ENCODE data around the gene ATP8B2.

Gene ATP8B2

DNA sequence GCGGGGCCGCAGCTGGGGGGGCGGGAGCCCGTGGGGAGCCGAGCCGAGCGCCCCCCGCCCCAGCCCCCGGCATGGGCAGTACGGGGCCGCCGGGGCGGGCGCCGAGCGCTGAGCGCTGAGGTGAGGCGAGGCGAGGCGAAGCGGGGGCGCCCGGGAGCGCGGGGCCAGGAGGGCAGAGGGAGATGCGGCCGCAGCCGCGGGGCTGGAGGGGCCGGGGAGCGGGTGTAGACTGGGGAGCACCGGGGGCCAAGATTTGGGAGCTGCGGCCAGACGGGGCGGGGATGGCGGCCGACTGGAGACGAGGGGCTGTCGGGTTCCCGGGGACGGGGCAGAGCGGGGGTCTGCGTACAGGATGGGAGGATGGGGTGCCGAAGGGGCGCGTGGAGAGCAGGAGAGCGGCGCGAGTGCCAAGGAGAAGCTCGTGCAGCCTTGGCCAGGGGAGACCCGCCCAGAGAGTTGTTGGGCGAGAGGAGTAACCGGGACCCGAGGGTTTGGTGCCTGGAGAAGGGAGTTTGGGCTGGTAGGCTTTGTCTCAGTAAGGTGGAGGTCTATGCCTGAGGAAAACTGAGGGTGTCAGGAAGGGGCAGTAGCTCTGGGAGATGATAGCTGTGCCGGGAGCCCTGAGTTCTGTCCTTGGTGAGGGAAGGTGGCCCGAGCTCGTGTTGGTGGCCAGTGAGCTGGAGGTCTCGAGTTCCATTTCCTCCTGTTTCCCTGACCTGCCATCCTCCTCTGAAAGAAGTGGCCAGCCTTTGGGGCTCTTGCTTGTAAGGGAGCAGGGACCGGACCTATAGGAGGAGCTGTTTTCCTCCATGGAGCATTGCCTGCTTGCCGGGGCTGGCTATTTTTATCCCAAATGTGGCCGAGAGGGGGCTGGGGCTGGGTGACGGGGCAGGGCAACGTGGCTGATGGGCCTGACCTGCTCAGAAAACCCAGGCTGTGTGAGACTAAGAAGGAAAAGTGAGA is 539 bp downstream of the ATP8B2 start:
- Histone ChIP-seq H3K27me3 (ENCODE audit: control insufficient read depth, insufficient read depth, low read length) (peaks cover 6% of the 10 kb centered on the region; the same call in 1 of the 2 replicates), H3K36me3 (ENCODE audit: control insufficient read depth, insufficient read depth, low read length) (peaks cover 7% of the 10 kb centered on the region), H3K4me3 (ENCODE audit: low read depth, low read length) (peak overlapping the region; percentile 86), H3K4me1 (ENCODE audit: control insufficient read depth, insufficient read depth, low read length) (peaks cover 30% of the 10 kb centered on the region), H3K9me3 (ENCODE audit: control insufficient read depth, insufficient read depth, low read length) (no peaks in the 10 kb centered on the region), H3K9ac (ENCODE audit: low read depth, low read length) (peak overlapping the region; percentile 56), H3K27ac (ENCODE audit: low read depth, low read length) (peak overlapping the region; percentile 75)

DNA sequence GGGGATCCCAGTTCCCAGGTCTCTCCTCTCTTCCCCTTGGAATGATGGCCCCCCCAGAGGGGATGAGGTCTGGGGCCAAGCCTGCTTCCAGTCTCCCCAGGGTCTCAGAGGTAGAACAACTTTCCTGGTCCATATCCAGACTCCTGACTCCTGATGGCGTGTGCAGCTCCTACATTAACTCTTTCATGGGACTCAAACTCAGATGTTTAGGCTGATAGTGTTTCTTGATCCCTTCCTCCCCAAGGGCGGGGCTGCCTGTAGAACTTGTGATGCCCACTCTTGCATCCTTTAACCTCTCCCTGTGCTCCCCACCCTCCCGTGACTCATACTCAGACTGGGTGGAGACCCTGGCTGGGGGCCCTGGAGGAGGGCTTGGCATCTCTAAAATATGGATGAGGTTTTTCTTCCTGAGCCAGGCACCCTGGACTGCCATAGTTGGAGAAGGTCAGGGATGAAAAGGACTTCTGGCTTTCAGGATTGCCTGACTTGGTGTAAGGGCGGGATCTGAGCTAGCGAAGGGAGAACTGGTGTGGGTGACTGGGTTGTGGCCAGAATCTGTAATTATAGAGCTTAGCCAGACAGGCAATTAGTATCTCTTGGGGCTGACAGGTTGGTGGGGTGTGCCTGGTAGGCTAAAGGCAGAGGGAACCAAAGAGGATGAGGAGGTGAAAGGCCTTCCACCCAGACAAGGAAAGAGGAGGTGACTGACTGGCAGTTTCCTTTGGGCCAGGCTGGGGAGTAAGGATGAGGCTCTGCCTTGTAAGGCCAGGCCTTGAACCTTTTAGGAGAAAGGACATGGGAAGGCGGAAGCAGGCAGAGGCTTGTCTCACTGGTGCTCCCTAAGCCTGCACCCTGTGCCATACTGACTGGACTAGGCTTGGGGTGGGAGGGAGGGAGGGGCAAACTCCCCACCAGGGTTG is 1.5 kb downstream of the ATP8B2 start:
- Histone ChIP-seq H3K27me3 (ENCODE audit: control insufficient read depth, insufficient read depth, low read length) (peaks cover 6% of the 10 kb centered on the region; the same call in 1 of the 2 replicates), H3K4me1 (ENCODE audit: control insufficient read depth, insufficient read depth, low read length) (peaks cover 30% of the 10 kb centered on the region), H3K36me3 (ENCODE audit: control insufficient read depth, insufficient read depth, low read length) (peaks cover 16% of the 10 kb centered on the region), H3K27ac (ENCODE audit: low read depth, low read length) (peak overlapping the region; percentile 75), H3K9me3 (ENCODE audit: control insufficient read depth, insufficient read depth, low read length) (no peaks in the 10 kb centered on the region), H3K4me3 (ENCODE audit: low read depth, low read length) (peak overlapping the region; percentile 86), H3K9ac (ENCODE audit: low read depth, low read length) (no peak overlapping the region)

DNA sequence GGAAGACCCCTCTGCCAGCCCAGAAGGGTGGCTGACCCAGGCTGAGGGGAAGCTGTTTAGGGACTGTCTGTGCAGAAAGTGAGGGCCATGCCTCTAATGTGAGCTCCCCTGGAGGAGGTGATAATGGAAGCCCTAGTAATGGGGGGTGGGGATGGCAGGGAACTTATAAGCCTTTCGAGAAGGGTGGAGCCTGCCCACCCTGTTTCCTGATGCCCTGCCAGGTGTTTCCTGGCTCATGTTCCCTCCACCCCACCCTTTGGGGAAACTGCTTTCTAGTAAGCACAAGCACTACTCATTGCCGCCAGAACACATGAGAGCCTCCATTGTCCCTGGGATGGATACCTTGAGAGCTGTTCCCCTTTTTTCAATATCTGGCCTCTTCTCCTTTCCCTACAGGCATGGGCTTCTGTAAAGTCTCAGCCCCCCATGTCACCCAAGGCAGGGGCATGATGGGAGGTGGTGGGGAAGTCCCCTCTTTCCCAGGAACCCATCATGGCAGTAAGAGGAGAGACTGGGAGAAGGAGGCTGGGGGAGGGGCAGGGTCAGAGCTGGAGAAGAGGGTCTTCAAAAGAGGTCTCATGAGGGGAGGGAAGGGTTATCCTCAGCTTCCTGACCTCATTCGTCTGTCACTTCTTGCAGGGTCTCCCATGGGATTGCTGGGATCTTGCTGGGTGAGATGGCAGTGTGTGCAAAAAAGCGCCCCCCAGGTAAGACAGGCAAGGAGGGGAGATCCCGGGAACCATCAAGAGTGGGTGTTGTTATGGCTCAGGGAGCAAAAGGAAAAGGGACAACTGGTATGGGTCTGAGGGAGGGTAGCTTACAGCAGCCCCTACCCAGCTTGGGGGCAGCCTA is 2.4 kb downstream of the ATP8B2 start:
- Histone ChIP-seq H3K27ac (ENCODE audit: low read depth, low read length) (no peak overlapping the region), H3K4me3 (ENCODE audit: low read depth, low read length) (peak overlapping the region; percentile 63), H3K9ac (ENCODE audit: low read depth, low read length) (no peak overlapping the region), H3K4me1 (ENCODE audit: control insufficient read depth, insufficient read depth, low read length) (peaks cover 30% of the 10 kb centered on the region), H3K9me3 (ENCODE audit: control insufficient read depth, insufficient read depth, low read length) (no peaks in the 10 kb centered on the region), H3K27me3 (ENCODE audit: control insufficient read depth, insufficient read depth, low read length) (peaks cover 6% of the 10 kb centered on the region; the same call in 1 of the 2 replicates), H3K36me3 (ENCODE audit: control insufficient read depth, insufficient read depth, low read length) (peaks cover 25% of the 10 kb centered on the region)

GRCh38 chr1:154328318-154329151 is 3.2 kb downstream of the ATP8B2 start:
- peaks cover 30% of the 10 kb centered on the region for H3K4me1 ChIP-seq (ENCODE audit: control insufficient read depth, insufficient read depth, low read length)
- H3K27ac ChIP-seq (ENCODE audit: low read depth, low read length), result peak overlapping the region; percentile 32
- no peaks in the 10 kb centered on the region for H3K27me3 ChIP-seq (ENCODE audit: control insufficient read depth, insufficient read depth, low read length)
- no peak overlapping the region for H3K9ac ChIP-seq (ENCODE audit: low read depth, low read length)
- H3K36me3 ChIP-seq (ENCODE audit: control insufficient read depth, insufficient read depth, low read length), result peaks cover 31% of the 10 kb centered on the region
- H3K9me3 ChIP-seq (ENCODE audit: control insufficient read depth, insufficient read depth, low read length), result no peaks in the 10 kb centered on the region
- peak overlapping the region; percentile 63 for H3K4me3 ChIP-seq (ENCODE audit: low read depth, low read length)

DNA sequence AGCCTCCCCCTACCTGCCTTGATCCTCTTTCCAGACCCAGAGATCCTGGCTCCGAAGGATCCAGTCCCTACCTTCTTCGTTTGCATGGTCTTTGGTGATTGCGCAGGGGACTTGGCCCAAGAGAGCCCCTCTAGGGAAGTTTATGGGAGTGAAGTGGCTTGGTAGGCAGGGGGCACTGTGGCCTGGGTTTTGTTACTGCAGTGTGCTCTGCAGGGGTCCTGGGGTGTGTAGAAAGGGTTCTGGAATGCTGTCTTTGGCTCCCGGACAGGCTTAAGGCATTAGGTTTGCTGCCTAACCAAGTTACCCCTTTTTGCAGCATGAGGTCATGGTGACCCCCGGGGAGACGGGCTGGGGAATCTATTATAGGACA is 3.8 kb downstream of the ATP8B2 start:
- no peak overlapping the region for H3K9ac ChIP-seq (ENCODE audit: low read depth, low read length)
- peak overlapping the region; percentile 38 for H3K27ac ChIP-seq (ENCODE audit: low read depth, low read length)
- peaks cover 30% of the 10 kb centered on the region for H3K4me1 ChIP-seq (ENCODE audit: control insufficient read depth, insufficient read depth, low read length)
- no peaks in the 10 kb centered on the region for H3K9me3 ChIP-seq (ENCODE audit: control insufficient read depth, insufficient read depth, low read length)
- peak overlapping the region; percentile 63 for H3K4me3 ChIP-seq (ENCODE audit: low read depth, low read length)
- no peaks in the 10 kb centered on the region for H3K27me3 ChIP-seq (ENCODE audit: control insufficient read depth, insufficient read depth, low read length)
- H3K36me3 ChIP-seq (ENCODE audit: control insufficient read depth, insufficient read depth, low read length), result peaks cover 36% of the 10 kb centered on the region

- Histone ChIP-seq H3K9me3 (ENCODE audit: control insufficient read depth, insufficient read depth, low read length) (no peaks in the 10 kb centered on the region), H3K27ac (ENCODE audit: low read depth, low read length) (peak overlapping the region; percentile 38), H3K36me3 (ENCODE audit: control insufficient read depth, insufficient read depth, low read length) (peaks cover 41% of the 10 kb centered on the region), H3K4me1 (ENCODE audit: control insufficient read depth, insufficient read depth, low read length) (peaks cover 30% of the 10 kb centered on the region), H3K4me3 (ENCODE audit: low read depth, low read length) (peak overlapping the region; percentile 3; the same call in 1 of the 2 replicates), H3K27me3 (ENCODE audit: control insufficient read depth, insufficient read depth, low read length) (no peaks in the 10 kb centered on the region), H3K9ac (ENCODE audit: low read depth, low read length) (no peak overlapping the region)
Measured at GRCh38 chr1:154329551-154330131, 4.3 kb downstream of the ATP8B2 start.

DNA sequence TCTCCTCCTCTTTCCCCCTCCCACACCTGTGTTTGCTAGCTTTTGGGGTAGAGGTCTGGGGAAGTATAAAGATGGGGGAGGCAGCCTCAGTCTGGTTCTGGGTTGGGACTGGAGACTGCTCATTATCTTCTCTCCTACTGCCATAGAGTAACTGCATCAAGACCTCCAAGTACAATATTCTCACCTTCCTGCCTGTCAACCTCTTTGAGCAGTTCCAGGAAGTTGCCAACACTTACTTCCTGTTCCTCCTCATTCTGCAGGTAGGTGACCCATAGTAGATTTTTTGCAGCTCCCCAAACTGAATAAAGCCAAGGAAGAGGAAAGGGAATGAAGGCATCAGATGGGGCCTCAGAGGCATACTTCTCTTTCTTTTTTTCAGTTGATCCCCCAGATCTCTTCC is 5.3 kb downstream of the ATP8B2 start:
- no peak overlapping the region for H3K9ac ChIP-seq (ENCODE audit: low read depth, low read length)
- H3K4me3 ChIP-seq (ENCODE audit: low read depth, low read length), result no peak overlapping the region
- H3K36me3 ChIP-seq (ENCODE audit: control insufficient read depth, insufficient read depth, low read length), result peaks cover 47% of the 10 kb centered on the region
- peaks cover 30% of the 10 kb centered on the region for H3K4me1 ChIP-seq (ENCODE audit: control insufficient read depth, insufficient read depth, low read length)
- no peaks in the 10 kb centered on the region for H3K27me3 ChIP-seq (ENCODE audit: control insufficient read depth, insufficient read depth, low read length)
- no peaks in the 10 kb centered on the region for H3K9me3 ChIP-seq (ENCODE audit: control insufficient read depth, insufficient read depth, low read length)
- H3K27ac ChIP-seq (ENCODE audit: low read depth, low read length), result no peak overlapping the region

- Histone ChIP-seq H3K27me3 (ENCODE audit: control insufficient read depth, insufficient read depth, low read length) (no peaks in the 10 kb centered on the region), H3K27ac (ENCODE audit: low read depth, low read length) (peak overlapping the region; percentile 21), H3K4me1 (ENCODE audit: control insufficient read depth, insufficient read depth, low read length) (peaks cover 8% of the 10 kb centered on the region), H3K9me3 (ENCODE audit: control insufficient read depth, insufficient read depth, low read length) (no peaks in the 10 kb centered on the region), H3K36me3 (ENCODE audit: control insufficient read depth, insufficient read depth, low read length) (peaks cover 74% of the 10 kb centered on the region), H3K9ac (ENCODE audit: low read depth, low read length) (no peak overlapping the region), H3K4me3 (ENCODE audit: low read depth, low read length) (no peak overlapping the region)
Measured at GRCh38 chr1:154334079-154335024, 9.0 kb downstream of the ATP8B2 start.
